SU-DHL-6 (cell line): ENCODE measurements around the gene EML4.

ENCODE experiments used
- EZH2phosphoT487 ChIP-seq: fragments of 200-600 bp; sonication (generic), shearing (Covaris generic); conservative IDR thresholded peaks from 2 replicates; pipeline ENCODE4 v1.6.1; 2018; ENCODE audit warnings: mild to moderate bottlenecking, antibody characterized with exemption, low read length, moderate library complexity, mixed read lengths
- TF ChIP-seq, protein P1 (sequence below): fragments of 200-600 bp; sonication (generic); IDR thresholded peaks from one replicate; pipeline ENCODE4 v1.5.1; 2017; ENCODE audit warnings: antibody characterized with exemption, mild to moderate bottlenecking, low read length, moderate library complexity; ENCODE audit not compliant: insufficient read depth, poor library complexity, severe bottlenecking

DNA sequence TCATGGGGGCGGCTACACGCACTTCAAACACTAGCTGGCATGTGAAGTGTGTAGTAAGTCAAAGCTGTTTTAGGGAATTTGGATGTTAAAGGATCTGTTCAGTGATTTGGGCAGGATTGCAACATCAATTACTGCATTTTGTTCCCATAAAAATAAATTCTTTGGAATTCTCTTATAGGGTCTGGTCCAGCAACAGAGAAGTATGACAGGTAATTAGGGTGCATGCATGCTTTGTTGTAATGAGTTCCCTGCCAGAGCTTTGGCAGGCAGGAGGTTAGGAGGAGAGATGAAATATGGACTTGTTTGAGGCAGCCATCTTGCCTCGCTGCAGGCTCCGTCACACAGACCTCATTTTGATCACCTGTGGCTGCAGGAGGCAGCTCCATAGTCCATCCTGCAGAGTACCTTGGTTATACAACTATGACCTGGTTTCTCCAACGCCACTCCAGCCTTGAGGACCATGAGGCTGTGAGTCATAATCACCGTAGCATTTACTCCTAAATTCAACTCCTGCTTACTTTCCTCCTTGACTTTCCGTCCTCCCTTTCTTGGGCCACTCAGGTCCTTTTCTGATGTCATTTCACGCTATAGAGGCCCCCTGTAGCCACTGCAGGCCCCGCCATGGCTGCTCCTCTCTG lies 26.5 kb upstream of the EML4 start:
- TF ChIP-seq, protein P1, sequence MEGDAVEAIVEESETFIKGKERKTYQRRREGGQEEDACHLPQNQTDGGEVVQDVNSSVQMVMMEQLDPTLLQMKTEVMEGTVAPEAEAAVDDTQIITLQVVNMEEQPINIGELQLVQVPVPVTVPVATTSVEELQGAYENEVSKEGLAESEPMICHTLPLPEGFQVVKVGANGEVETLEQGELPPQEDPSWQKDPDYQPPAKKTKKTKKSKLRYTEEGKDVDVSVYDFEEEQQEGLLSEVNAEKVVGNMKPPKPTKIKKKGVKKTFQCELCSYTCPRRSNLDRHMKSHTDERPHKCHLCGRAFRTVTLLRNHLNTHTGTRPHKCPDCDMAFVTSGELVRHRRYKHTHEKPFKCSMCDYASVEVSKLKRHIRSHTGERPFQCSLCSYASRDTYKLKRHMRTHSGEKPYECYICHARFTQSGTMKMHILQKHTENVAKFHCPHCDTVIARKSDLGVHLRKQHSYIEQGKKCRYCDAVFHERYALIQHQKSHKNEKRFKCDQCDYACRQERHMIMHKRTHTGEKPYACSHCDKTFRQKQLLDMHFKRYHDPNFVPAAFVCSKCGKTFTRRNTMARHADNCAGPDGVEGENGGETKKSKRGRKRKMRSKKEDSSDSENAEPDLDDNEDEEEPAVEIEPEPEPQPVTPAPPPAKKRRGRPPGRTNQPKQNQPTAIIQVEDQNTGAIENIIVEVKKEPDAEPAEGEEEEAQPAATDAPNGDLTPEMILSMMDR: no peak
- TF ChIP-seq EZH2phosphoT487: no peak
